T-helper 1 cell treated with Interleukin-12 subunit alpha and Interleukin-12 subunit beta and Interleukin-4 antibody, amounts not matched to agents 30 ng/mL and 1 ng/mL, for 36 hours (primary cell): Measurements from ENCODE around the gene AP5S1. TPM values are rescaled to one million over a fixed set of nuclear protein-coding genes. Genes with fewer than 3 reads are reported as not detected.
"Not testable (repeated sequence)": the region's sequence is repeated elsewhere in the genome, so short reads cannot be mapped to it uniquely, and the experiment has no call there.

Experiments used
- intact Hi-C: fragments of 100-400 bp; cut with micrococcal nuclease; formaldehyde crosslinking; loops from one replicate; pipeline ENCODE4 v1.15.1; 2024
- total RNA-seq: library from RNA; stranded (reverse); gene quantifications from 2 replicates; pipeline ENCODE4 v1.2.3, GENCODE V29; 2022

Gene AP5S1
- total RNA-seq, 1 donor from 2014 or later: 15.7 TPM

- intact Hi-C loops: no loop called here
Measured at GRCh38 chr20:3808544-3808943, 11.8 kb upstream of the AP5S1 start.

DNA sequence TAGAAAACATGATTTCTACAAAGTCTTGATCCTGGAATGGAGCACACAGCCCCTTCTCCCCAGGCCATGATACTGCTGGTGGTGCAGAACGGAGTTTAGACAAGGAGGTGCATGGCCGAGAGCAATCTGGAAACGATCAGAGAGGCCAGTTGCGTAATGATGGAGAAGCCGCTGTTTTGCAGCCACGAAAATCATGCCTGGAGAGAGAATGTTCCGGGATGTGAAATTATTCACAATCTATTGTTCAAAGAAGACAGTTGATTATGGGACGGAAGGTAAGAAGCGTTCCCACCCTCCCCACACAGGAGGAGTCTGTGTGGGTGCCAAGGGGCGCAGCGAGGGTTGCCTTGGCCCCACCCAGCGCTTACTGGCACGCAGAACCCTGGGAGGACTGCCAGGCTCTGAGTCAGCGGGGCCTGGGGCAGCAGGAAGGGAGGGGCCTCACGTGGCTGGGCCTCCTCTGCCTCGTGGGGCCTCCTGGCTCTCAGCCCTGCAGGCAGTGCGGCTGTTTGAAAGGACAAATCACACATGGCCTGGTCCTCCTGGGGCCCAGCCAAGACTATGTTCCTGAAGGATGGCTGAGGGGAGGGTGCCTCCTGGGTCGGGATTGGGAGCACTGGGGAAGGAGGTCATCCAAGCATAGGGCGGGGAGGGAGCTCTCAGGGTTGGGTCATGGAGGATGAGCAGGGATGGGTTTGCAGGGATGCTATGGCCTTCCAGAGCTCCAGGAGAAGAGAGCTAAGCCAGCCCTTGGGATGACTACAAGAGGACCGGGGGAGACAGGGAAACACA, 8.7 kb upstream of the AP5S1 start:
- intact Hi-C loops: loop anchor here (1.0 to 5.0 kb wide), 6 partner anchors 9 to 226 kb away; partner anchors contain the start of genes AP5S1, CDC25B, MAVS and PANK2

- intact Hi-C loops: loop anchor here (5.0 kb wide), 2 partner anchors 35 to 225 kb away; partner anchors contain the start of gene MAVS
Measured at GRCh38 chr20:3812259-3812681, 8.1 kb upstream of the AP5S1 start.

DNA sequence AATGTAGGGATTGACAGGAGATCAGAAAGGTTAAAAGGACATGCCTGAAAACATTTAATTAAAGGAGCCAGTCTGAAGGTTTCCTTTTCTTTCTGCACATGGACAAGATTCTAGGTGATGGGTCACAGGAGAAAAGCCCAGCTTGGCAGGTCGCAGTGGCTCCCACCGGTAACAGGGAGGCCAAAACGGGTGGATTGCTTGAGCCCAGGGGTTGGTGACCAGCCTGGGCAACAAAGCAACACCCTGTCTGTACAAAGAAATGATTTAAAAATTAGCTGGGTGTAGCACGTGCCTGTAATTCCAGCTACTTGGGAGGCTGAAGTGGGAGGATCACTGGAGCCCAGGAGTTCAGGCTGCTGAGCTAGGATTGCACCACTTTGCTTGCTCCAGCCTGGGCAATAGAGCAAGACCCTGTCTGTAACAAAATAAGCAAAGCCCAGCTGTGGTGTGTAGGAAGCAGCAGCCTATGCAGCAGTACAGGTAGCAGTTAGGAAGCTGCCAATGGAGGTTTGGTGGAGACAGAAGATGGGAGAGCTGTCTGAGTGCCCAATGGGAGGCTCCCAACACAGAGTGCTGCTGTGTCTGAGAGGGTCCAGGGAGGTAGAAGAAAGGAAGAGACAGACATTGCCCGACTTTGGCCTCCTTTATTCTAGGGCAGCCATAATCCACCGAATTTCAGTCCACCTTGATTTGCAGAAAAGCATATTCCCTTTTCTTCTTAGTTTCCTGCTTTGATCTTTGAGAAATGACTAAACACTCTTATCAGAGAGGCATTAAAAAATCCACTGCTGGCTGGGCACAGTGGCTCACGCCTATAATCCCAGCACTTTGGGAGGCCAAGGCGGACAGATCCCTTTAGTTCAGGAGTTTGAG, 7.1 kb upstream of the AP5S1 start:
- intact Hi-C loops: loop anchor here (5.0 kb wide), 2 partner anchors 34 to 224 kb away; partner anchors contain the start of gene MAVS

- intact Hi-C loops: loop anchor here (5.0 kb wide), 2 partner anchors 33 to 223 kb away; partner anchors contain the start of gene MAVS
Measured at GRCh38 chr20:3813848-3814581, 6.3 kb upstream of the AP5S1 start.

GRCh38 chr20:3814928-3815495, 5.3 kb upstream of the AP5S1 start:
- intact Hi-C loops: loop anchor here (5.0 kb wide), 2 partner anchors 32 to 222 kb away; partner anchors contain the start of gene MAVS

- intact Hi-C loops: no loop called here
Measured at GRCh38 chr20:3815703-3816315, 4.5 kb upstream of the AP5S1 start.

DNA sequence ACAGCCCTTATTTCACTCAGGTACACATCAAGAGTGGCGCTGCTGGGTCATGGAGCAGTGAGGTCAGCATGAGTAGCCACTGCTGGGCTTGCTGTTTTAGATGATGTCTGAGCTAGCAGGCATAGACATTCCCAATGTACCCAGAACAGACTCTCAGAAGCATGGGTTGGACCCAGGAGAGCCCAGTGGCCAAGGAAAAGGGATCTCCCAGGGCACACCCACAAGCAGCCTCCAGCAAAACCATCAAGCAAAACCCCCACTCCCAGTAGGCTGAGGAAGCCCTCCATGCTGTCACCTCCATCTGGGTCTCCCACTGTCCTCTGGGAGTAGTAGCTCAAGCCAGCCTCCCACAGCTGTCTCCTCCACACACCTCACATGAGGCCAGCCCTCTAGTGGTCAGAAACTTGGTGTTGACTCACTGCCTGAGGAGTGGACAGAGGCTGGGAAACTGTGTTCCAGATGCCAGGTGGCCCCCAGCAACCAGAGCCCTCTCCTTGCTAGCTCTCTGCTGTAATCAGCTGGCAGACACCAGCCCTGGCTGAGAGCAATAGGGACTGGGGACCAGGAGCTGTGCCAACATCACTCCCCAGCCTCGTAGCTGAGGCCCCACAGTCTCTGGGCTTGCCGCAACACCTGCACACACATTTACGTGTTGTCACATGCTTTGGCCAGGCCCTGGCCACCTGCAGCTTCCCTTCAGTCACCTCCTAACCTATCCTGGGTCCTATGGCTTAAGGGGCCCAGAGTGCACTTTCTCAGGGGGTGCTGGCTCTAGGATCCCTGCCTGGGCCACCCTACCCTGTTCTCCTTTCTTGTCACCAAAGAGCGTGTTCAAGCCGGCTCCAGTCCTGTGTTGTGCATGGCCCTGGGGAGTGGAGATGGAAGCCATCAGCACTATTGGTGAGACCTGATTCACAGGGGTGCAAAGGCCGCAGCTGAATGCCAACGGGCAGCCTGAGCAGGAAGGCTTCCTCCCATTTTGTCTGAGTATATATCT, 1.9 kb upstream of the AP5S1 start:
- intact Hi-C loops: no loop called here

- intact Hi-C loops: loop anchor here (1.0 to 5.0 kb wide), 13 partner anchors 8 to 411 kb away; partner anchors contain the start of genes ADISSP, CDC25B, CENPB and MAVS
Measured at GRCh38 chr20:3819411-3820047, 818 bp upstream of the AP5S1 start.

- intact Hi-C loops: loop anchor here (1.0 to 5.0 kb wide), 13 partner anchors 10 to 412 kb away; partner anchors contain the start of genes ADISSP, CDC25B, CENPB and MAVS
Measured at GRCh38 chr20:3820901-3821727, 767 bp downstream of the AP5S1 start.

GRCh38 chr20:3821996-3822395, 1.6 kb downstream of the AP5S1 start:
- intact Hi-C loops: loop anchor here (2.0 to 5.0 kb wide), 2 partner anchors 85 to 413 kb away; no protein-coding TSS in a partner anchor

GRCh38 chr20:3823881-3824280, 3.5 kb downstream of the AP5S1 start:
- intact Hi-C loops: loop anchor here (5.0 kb wide), 1 partner anchor 83 kb away; no protein-coding TSS in a partner anchor

DNA sequence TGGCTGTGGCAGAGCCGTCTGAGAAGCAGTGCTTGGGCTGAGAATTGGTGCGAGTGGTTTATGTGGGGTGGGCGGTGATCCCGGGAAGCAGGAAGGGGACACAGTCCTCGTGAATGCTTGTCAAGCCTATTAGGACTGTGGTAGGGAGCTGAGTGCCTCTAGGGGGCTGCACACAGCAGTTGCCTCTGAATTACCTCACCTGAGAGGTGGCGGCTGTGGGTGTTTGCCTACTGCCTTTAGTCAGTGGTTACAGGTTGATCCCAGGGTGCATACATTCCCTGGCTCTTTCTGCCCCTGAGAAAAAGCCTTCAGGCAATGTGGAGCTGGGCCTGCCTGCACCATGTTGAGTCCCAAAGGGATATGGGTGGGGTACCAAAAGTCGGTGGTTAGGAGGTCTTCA, 5.2 kb downstream of the AP5S1 start:
- intact Hi-C loops: no loop called here

DNA sequence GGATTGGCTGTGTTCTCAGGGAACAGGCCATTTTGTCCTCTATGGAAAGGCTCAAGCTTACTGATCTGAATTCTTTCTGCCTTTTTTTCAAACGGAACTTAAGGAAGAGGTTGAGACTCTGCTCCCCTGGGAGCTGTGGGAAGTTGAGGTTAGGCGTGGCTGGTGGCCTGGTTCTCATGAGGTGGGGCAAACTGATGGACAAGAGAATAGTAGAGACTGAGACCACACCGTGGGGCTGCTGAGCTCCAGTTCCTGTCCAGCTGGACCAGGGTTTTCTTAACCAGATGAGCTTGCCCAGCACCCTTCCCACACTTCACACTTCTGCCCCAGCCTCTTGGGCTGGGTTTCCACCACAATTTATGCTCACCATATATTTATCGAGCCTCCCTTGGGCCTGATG, 6.1 kb downstream of the AP5S1 start:
- intact Hi-C loops: no loop called here

GRCh38 chr20:3828798-3829197, 8.5 kb downstream of the AP5S1 start:
- intact Hi-C loops: no loop called here

DNA sequence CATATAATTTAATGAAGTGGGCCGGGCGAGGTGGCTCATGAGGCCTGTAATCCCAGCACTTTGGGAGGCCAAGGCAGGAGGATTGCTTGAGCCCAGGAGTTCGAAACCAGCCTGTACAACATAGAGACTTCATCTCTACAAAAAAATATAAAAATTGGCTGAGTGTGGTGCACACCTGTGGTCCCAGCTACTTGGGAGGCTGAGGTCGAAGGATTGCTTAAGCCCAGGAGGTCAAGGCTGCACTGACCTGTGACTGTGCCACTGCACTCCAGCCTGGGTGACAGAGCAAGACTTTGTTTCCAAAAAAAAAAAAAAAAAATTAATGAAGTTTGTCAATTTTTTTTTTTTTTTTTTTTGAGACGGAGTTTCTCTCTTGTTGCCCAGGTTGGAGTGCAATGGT, 9.5 kb downstream of the AP5S1 start:
- intact Hi-C loops: not testable (repeated sequence)

GRCh38 chr20:3836132-3836531, 15.8 kb downstream of the AP5S1 start:
- intact Hi-C loops: no loop called here
